HEK293 (cell line): Measurements from ENCODE around the gene NRG2.

Source experiments
- CTCF ChIA-PET: fragments of 350-600 bp; formaldehyde crosslinking; extraction: SDS; loops from one replicate; lab custom pipeline; 2021; ENCODE audit warnings: antibody characterized with exemption; lab: Yijun Ruan, JAX
- POLR2A ChIA-PET: fragments of 300-600 bp; formaldehyde crosslinking; extraction: SDS; loops from one replicate; lab custom pipeline; 2020; ENCODE audit warnings: antibody characterized with exemption, inconsistent platforms; lab: Yijun Ruan, JAX
- H3K27ac ChIP-seq: fragments of 200-500 bp; sonication (Bioruptor generic); 2 replicates; pipeline ENCODE4 v1.5.1; 2014; ENCODE audit warnings: low read depth, low read length, control low read depth, inconsistent platforms; ENCODE audit errors: extremely low read depth
- H3K36me3 ChIP-seq, 2 experiments: fragments of 200-500 bp in 1 of 2; sonication (Bioruptor generic) in 1 of 2; 1 replicate in 1 of 2; 2 replicates in 1 of 2; pipeline ENCODE4 v1.5.1; 2014 to 2017; ENCODE audit warnings: inconsistent platforms in 2 of 2, low read length in 2 of 2; ENCODE audit not compliant: control insufficient read depth in 2 of 2, insufficient read depth in 1 of 2
- H3K4me1 ChIP-seq: fragments of 200-500 bp; sonication (Bioruptor generic); 2 replicates; pipeline ENCODE4 v1.5.1; 2014; ENCODE audit warnings: mild to moderate bottlenecking, low read length, inconsistent platforms; ENCODE audit not compliant: control insufficient read depth, insufficient read depth
- H3K4me3 ChIP-seq: 2 replicates; pipeline ENCODE4 v1.5.1; 2011; ENCODE audit warnings: low read depth, mild to moderate bottlenecking, control low read depth, low read length, moderate library complexity
- H3K9me3 ChIP-seq: fragments of 200-500 bp; sonication (Bioruptor generic); 2 replicates; pipeline ENCODE4 v1.5.1; 2014; ENCODE audit warnings: low read depth, low read length, inconsistent platforms; ENCODE audit not compliant: control insufficient read depth, insufficient read depth
- KLF1 ChIP-seq: fragments of 450-650 bp; formaldehyde crosslinking; IDR thresholded peaks from 2 replicates; pipeline ENCODE4 v1.5.1; 2016; ENCODE audit warnings: missing biosample characterization, missing genetic modification characterization
- KLF10 ChIP-seq: fragments of 450-650 bp; IDR thresholded peaks from 2 replicates; pipeline ENCODE4 v1.5.1; 2018; ENCODE audit warnings: missing biosample characterization, mild to moderate bottlenecking, missing genetic modification characterization
- MEIS1 ChIP-seq: sonication (generic); formaldehyde crosslinking; IDR thresholded peaks from 2 replicates; pipeline ENCODE4 v1.8.1; 2022; ENCODE audit warnings: missing genetic modification reagents, mild to moderate bottlenecking, borderline replicate concordance
- OSR2 ChIP-seq: fragments of 450-650 bp; formaldehyde crosslinking; IDR thresholded peaks from 2 replicates; pipeline ENCODE4 v1.5.1; 2016; ENCODE audit warnings: missing biosample characterization, missing genetic modification characterization
- PATZ1 ChIP-seq: fragments of 450-650 bp; formaldehyde crosslinking; IDR thresholded peaks from 2 replicates; pipeline ENCODE4 v1.5.1; 2016; ENCODE audit warnings: missing biosample characterization, missing genetic modification characterization
- PBX3 ChIP-seq: sonication (generic); formaldehyde crosslinking; IDR thresholded peaks from 2 replicates; pipeline ENCODE4 v1.8.1; 2022; ENCODE audit warnings: mild to moderate bottlenecking, moderate library complexity, missing genetic modification reagents
- WT1 ChIP-seq: fragments of 450-650 bp; formaldehyde crosslinking; IDR thresholded peaks from 2 replicates; pipeline ENCODE4 v1.5.1; 2016; ENCODE audit warnings: missing biosample characterization, missing genetic modification characterization
- ZFP3 ChIP-seq: fragments of 450-650 bp; formaldehyde crosslinking; IDR thresholded peaks from 2 replicates; pipeline ENCODE4 v1.5.1; 2016; ENCODE audit warnings: low read depth, missing biosample characterization, missing genetic modification characterization
- ZNF223 ChIP-seq: fragments of 450-650 bp; formaldehyde crosslinking; IDR thresholded peaks from 2 replicates; pipeline ENCODE4 v1.5.1; 2016; ENCODE audit warnings: missing biosample characterization, missing genetic modification characterization
- ZNF341 ChIP-seq: fragments of 450-650 bp; formaldehyde crosslinking; IDR thresholded peaks from 2 replicates; pipeline ENCODE4; 2016; ENCODE audit warnings: low read depth, missing biosample characterization, missing genetic modification characterization
- ZNF560 ChIP-seq: fragments of 450-650 bp; formaldehyde crosslinking; IDR thresholded peaks from 2 replicates; pipeline ENCODE4 v1.5.1; 2017; ENCODE audit warnings: missing biosample characterization, missing genetic modification characterization, borderline replicate concordance
- ZNF596 ChIP-seq: fragments of 450-650 bp; IDR thresholded peaks from 2 replicates; pipeline ENCODE4 v1.5.0; 2018; ENCODE audit warnings: missing biosample characterization, mild to moderate bottlenecking, missing genetic modification characterization, moderate library complexity
- ZNF830 ChIP-seq: fragments of 450-650 bp; IDR thresholded peaks from 2 replicates; pipeline ENCODE4 v1.5.0; 2018; ENCODE audit warnings: missing biosample characterization, missing genetic modification characterization, low read depth, mild to moderate bottlenecking, moderate library complexity
- ZSCAN18 ChIP-seq: fragments of 450-650 bp; formaldehyde crosslinking; IDR thresholded peaks from 2 replicates; pipeline ENCODE4 v1.5.1; 2016; ENCODE audit warnings: missing biosample characterization, missing genetic modification characterization
- ZSCAN4 ChIP-seq: fragments of 450-650 bp; formaldehyde crosslinking; IDR thresholded peaks from 2 replicates; pipeline ENCODE4 v1.5.1; 2017; ENCODE audit warnings: missing biosample characterization, missing genetic modification characterization

Gene NRG2

GRCh38 chr5:139910036-139910435 lies 133.1 kb downstream of the NRG2 start:
- Histone ChIP-seq H3K36me3 (no peaks in the 10 kb centered on the region), H3K27ac (no peak overlapping the region), H3K4me3 (no peak overlapping the region), H3K4me1 (peaks cover 3% of the 10 kb centered on the region; the same call in 1 of the 2 replicates), H3K9me3 (no peaks in the 10 kb centered on the region)
- ChIA-PET CTCF (no interaction called here), POLR2A (no interaction called here)
- TF ChIP-seq WT1 (tag by site-specific recombination): no peak
- TF ChIP-seq KLF10 (tag by site-specific recombination): no peak
- TF ChIP-seq ZNF830: no peak
- no peak for TF ChIP-seq OSR2 (tag by site-specific recombination)
- TF ChIP-seq ZSCAN18 (tag by site-specific recombination): no peak
- no peak for TF ChIP-seq PATZ1
- no peak for TF ChIP-seq ZNF223
- no peak for TF ChIP-seq ZNF596
- TF ChIP-seq KLF1 (tag by site-specific recombination): no peak
- no peak for TF ChIP-seq ZNF560 (tag by site-specific recombination)

- TF ChIP-seq ZSCAN4 (tag by site-specific recombination) (no peak), MEIS1 (CRISPR knock-in tag) (no peak), ZNF341 (tag by site-specific recombination) (peak; percentile 18; the same call in 1 of the 2 replicates)
- H3K36me3 ChIP-seq: no peaks in the 10 kb centered on the region
- no peaks in the 10 kb centered on the region for H3K9me3 ChIP-seq
- peaks cover 5% of the 10 kb centered on the region; the same call in 1 of the 2 replicates for H3K4me1 ChIP-seq
- no peak overlapping the region for H3K4me3 ChIP-seq
- no peak overlapping the region for H3K27ac ChIP-seq
- CTCF ChIA-PET: interaction anchor here (0.7 kb wide), 2 partner anchors 52 to 60 kb away, joined by 3 to 4 read pairs; no protein-coding TSS in a partner anchor
- POLR2A ChIA-PET: no interaction called here
Measured at GRCh38 chr5:139908749-139909148, 134.3 kb downstream of the NRG2 start.

- ChIA-PET CTCF (interaction anchor here (0.9 to 1.5 kb wide), 2 partner anchors 62 to 485 kb away, joined by 3 to 6 read pairs; no protein-coding TSS in a partner anchor), POLR2A (no interaction called here)
- no peak overlapping the region for H3K27ac ChIP-seq
Measured at GRCh38 chr5:139906661-139907060, 136.4 kb downstream of the NRG2 start.

More at GRCh38 chr5:139906661-139907060, 136.4 kb downstream of the NRG2 start:
- H3K4me1 ChIP-seq: peaks cover 7% of the 10 kb centered on the region; the same call in 1 of the 2 replicates
- no peak for TF ChIP-seq PBX3 (CRISPR knock-in tag)
- TF ChIP-seq ZFP3 (tag by site-specific recombination): peak; percentile 79
- TF ChIP-seq, all 188 proteins: peak for 1
- H3K4me3 ChIP-seq: no peak overlapping the region
- no peaks in the 10 kb centered on the region for H3K9me3 ChIP-seq
- H3K36me3 ChIP-seq: no peaks in the 10 kb centered on the region
